NCI-H1436 (cell line): ENCODE data around the gene NEK6.

Source experiments
- DNase-seq: peaks from one replicate; lab custom pipeline; 2025; lab: John Stamatoyannopoulos, UW

Gene NEK6

DNA sequence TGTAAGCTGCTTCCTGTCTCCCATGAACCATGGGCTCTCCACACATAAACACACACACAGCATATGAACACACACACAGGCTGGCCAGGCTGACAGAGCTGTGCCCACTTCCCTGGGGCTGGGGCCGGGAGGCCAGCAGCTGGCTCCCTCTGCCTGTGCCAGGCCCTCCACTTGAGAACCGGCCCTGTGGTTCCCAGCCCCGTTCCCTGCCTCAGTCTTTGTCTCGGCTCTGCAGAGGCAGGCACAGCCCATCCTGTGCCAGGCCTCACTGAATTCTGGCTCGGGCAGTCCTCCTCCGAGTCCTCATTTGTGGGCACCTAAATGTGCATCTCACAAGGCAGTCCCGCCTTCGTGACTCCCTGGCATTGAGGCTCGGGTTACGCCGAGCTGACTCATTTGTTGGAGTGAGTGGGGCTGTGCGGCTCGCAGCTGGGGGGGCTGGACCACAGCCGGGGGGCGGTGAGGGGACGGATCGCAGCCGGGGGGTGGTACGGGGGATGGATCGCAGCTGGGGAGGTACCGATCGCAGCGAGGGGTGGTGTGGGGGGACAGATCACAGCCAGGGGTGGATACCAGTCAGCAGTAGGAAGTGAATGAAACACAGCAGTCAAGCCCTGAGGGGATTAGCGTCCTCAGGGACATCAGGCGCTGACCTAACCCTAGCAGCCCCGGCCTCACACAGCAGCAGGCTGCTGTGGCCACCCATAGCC is 85.2 kb downstream of the NEK6 start:
- peak; percentile 70 for DNase-seq

GRCh38 chr9:124343533-124344290 is 86.0 kb downstream of the NEK6 start:
- DNase-seq, result no peak

DNA sequence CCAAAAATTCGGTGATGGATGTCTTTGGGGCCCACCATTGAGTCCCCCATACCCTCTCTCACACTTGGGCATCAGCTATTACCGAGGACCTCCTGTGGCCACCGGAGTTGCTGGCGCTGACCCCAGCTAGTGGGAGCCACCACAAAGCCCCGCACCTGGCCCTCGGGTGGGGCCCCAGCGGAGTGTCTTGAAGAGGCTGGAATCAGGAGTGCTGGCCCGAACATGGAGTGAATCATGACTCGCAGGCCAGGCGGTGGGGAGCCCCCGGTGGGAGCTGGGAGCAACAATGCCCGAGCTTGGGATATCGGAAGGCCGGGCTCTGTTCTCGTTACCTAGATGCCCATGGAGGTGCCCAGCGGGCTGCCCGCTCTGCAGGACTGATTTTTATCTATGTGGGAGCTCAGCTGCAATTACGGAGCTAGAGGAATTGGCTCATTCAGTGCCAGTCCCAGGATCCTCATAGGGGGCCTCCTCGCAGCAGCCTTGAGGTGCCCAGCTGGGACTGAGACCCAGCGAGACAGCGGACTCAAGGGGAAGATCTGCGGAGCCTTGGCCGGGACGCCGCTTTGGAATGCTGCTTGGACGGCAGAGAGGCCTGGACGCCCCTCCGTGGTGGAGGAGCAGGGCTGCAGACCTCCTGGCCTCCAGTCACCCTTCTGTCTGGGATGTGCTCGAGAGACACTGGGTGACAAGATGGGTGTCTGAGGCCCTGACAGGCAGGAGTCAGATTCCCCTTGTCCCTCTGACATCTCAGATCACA is 86.7 kb downstream of the NEK6 start:
- DNase-seq, result no peak

- no peak for DNase-seq
Measured at GRCh38 chr9:124345063-124345462, 87.3 kb downstream of the NEK6 start.

- DNase-seq, result no peak
Measured at GRCh38 chr9:124345751-124346281, 88.1 kb downstream of the NEK6 start.

GRCh38 chr9:124346347-124347163 is 88.8 kb downstream of the NEK6 start:
- DNase-seq, result no peak

- DNase-seq, result no peak
Measured at GRCh38 chr9:124347206-124347967, 89.6 kb downstream of the NEK6 start.

- no peak for DNase-seq
Measured at GRCh38 chr9:124347968-124348358, 90.2 kb downstream of the NEK6 start.

- DNase-seq, result no peak
Measured at GRCh38 chr9:124348363-124348762, 90.6 kb downstream of the NEK6 start.

GRCh38 chr9:124348831-124349230 is 91.1 kb downstream of the NEK6 start:
- DNase-seq, result no peak

DNA sequence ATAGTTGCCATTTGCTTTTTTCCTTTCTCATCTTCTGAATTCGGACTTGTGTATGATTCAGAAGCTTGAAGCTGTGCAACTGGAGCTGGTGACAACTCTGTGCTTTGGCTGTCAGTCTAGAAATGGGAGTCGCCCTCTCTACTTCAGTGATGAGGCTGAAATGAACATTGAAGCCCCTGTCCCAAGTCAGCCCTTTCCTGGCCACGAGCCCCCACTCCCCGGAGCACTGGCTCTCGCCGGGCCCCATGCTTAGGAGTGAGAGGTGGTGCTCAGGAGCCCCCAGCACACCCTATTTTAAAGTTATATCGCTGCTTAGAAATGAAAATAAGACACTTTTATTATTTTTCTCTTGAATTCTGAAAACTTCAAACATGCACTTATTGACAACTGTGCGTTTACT is 91.5 kb downstream of the NEK6 start:
- no peak for DNase-seq

DNA sequence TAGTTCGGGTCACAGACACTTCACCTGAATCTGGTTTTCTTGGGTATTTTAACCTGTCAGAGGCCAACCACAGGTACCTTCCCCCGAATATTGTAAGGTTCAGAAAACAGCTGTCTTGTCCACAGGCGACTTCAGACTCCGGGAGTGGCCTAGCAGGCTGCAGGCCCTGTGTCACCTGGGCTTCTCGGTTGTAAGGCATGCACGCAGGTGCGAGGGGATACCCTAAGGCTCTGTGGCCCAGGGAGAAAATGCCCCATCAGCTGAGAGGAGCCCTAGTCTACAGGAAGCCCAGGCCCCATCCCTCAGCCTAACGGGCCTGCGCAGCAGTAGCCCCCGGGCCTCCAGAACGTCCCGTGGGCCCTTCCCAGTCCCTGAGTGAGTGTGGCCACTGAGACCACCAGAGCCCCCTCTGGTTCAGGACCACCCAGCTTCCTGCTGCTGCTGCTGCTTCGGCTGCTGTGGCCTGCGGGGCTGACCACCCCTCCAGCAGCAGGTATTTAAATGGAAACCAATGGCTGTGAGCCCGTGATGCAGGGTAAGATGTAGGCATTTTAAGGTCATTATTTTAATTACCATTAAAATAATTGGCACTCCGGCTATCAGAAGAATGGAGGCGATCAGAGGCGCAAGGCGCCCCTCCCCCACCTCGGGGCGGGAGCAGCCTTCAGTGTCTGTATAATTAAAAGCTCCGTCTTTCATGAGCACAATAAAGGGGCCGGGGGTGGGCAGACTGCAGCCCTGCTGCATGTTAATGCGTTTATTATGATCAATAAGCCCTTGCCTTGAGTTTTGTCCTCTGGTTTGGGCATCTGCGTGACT is 92.1 kb downstream of the NEK6 start:
- no peak for DNase-seq

- DNase-seq, result no peak
Measured at GRCh38 chr9:124350494-124351263, 92.9 kb downstream of the NEK6 start.

GRCh38 chr9:124351672-124352468 is 94.1 kb downstream of the NEK6 start:
- no peak for DNase-seq

DNA sequence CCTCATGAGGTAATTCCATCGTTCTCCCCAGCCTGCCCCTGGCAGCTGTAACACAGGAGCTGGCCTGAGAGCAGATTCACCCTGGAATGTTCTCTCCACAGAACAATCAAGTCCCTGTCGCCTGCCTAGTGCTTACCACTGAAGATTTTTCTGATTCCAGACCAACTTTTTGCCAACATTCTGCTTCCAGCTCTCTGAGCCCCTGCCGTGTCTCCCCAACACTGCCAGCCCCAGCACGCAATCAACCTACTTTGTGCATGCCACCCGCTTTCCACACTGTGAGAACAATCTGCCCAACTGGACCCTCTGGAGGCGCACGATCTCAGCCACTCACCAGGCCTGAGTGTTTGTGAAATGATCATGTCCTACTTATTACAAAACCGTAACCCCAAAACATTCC is 94.9 kb downstream of the NEK6 start:
- no peak for DNase-seq

DNA sequence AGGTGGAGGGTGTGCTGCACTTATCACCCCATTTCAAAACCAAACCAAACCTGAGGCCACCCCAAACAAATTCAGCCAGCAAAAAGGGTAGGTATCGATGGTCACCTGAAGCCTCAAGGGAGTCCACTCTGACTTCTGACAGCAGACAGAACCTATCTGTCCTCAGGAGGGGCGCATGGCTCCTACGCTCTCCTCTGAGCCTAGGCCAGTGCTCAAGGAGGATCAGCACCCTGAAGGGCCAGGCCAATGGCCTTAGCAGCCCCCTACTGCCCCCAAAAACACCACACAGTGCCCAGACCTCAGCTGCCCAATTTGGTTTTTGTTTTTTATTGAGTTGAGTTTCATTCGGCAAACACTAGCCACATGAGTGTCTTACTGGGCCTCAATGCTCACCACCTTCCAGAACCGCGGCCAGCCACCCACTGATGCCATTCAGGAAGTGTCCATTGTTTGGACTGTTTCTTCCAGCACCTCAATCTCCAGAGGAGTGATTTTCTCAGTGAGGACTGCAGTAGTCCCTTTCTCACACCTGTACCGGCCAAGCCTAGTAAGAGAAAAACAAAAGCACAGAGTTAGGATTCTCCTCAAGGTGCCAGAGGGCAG is 95.5 kb downstream of the NEK6 start:
- no peak for DNase-seq

DNA sequence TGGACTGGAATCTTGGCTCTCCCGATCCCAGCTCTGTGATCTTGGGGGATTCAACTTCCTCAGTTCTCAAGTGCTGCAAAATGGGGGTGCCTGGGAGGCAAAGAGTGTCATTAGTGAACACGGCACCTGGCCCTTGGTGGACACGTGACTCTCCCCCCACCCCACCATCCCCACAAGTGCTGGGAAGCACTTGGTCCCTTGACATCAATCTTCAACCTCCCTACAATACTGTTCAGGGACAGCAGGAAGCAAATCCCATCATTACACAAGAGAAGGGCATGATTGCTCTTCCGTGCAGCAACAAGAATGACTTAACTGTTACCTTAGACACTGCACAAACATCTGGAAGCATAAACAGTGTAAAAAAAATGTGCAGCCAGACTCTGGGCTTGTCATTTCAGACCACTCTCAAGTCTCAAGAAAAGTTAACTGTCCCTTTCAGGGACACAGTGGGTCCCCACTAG is 96.1 kb downstream of the NEK6 start:
- no peak for DNase-seq
